T-helper 2 cell treated with Interferon-gamma antibody and Interleukin-4, amounts not matched to agents 5 μg/mL and 100 μg/mL, for 36 hours (primary cell): ENCODE measurements around the gene CRKL.

Experiments
- DNase-seq: peaks from one replicate; pipeline ENCODE4 v3.0.0; 2021; ENCODE audit warnings: low spot score
- H3K27ac Mint-ChIP-seq: one replicate; pipeline ENCODE4 v1.8.0; 2021; ENCODE audit warnings: mild to moderate bottlenecking, mixed read lengths
- H3K27me3 Mint-ChIP-seq: one replicate; pipeline ENCODE4 v1.8.0; 2021; ENCODE audit warnings: low read depth, mixed read lengths
- H3K36me3 Mint-ChIP-seq: one replicate; pipeline ENCODE4 v1.8.0; 2021; ENCODE audit warnings: low read depth, mixed read lengths
- H3K4me1 Mint-ChIP-seq: one replicate; pipeline ENCODE4 v1.8.0; 2021; ENCODE audit warnings: low read depth, mixed read lengths
- H3K4me3 Mint-ChIP-seq: one replicate; pipeline ENCODE4 v1.8.0; 2022; ENCODE audit warnings: mild to moderate bottlenecking, moderate library complexity, mixed read lengths
- H3K9me3 Mint-ChIP-seq: one replicate; pipeline ENCODE4 v1.8.0; 2021; ENCODE audit warnings: mixed read lengths

The CRKL gene

GRCh38 chr22:20990184-20991180 lies 73.3 kb downstream of the CRKL start:
- no peak overlapping the region for H3K4me3 Mint-ChIP-seq
- H3K27ac Mint-ChIP-seq, result no peak overlapping the region
- peaks cover 2% of the 10 kb centered on the region for H3K4me1 Mint-ChIP-seq
- no peak for DNase-seq
- H3K9me3 Mint-ChIP-seq, result no peaks in the 10 kb centered on the region
- H3K27me3 Mint-ChIP-seq, result no peaks in the 10 kb centered on the region
- H3K36me3 Mint-ChIP-seq, result peaks cover 16% of the 10 kb centered on the region

GRCh38 chr22:20991252-20992055 lies 74.2 kb downstream of the CRKL start:
- Mint-ChIP-seq H3K9me3 (no peaks in the 10 kb centered on the region), H3K27me3 (no peaks in the 10 kb centered on the region), H3K4me3 (no peak overlapping the region), H3K27ac (no peak overlapping the region), H3K4me1 (peaks cover 2% of the 10 kb centered on the region), H3K36me3 (peaks cover 15% of the 10 kb centered on the region)
- DNase-seq, result no peak

DNA sequence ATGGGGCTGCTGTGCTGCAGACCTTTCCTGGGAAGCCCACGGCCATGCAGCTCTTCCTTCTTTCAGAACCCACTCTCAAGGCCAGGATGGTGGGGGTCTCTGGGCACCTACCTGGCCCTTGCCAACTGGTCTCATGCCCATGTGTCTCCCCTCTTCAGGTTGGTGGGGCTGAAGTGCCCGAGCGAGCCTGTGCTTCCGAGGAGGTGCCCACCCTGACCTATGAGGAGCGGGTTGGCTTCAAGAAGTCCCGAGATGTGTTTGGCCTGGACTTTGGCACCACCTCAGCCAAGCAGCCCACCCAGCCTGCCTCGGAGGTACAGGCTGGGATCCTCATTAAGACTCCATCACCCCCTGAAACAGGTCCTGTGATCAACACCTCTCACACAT lies 74.8 kb downstream of the CRKL start:
- Mint-ChIP-seq H3K4me1 (peaks cover 2% of the 10 kb centered on the region), H3K9me3 (no peaks in the 10 kb centered on the region), H3K36me3 (peaks cover 12% of the 10 kb centered on the region), H3K27me3 (no peaks in the 10 kb centered on the region), H3K27ac (no peak overlapping the region), H3K4me3 (no peak overlapping the region)
- no peak for DNase-seq

DNA sequence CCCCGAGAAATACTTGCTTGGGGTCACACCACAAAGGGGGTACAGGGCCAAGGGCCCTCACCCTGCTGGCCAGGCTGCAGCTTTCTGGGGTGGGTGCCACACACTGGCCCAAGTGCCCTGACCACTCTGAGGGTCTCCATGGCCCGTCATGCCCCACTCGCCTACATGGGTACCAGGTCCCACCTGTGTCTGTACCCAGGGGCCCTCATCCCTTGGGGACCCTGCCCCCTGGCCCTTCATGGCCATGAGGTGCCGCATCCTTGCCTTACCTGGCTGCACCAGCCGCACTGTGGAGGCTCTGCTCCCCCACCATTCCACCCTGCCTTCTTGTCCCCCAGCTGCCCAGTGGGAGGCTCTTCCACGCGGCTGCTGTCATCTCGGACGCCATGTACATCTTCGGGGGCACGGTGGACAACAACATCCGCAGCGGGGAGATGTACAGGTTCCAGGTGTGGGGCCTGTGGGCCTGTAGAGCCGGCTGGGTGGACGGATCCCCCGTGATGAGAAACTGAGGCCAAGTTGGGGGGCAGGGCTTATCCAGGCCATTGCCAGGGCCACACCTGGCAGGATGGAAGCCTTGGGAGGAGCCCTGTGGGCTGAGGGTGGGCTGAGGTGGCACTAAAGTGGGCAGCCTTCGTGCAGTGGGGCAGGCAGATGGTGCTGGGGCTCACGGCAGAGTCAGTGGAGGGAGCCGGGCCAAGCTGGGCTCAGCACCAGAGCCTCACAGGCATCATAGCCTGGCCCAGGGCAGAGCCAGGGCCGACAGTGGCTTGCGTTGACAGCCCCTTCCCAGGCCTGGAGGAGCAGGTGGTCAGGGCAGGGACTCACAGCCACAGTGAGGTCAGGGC lies 75.5 kb downstream of the CRKL start:
- no peak for DNase-seq
- no peak overlapping the region for H3K4me3 Mint-ChIP-seq
- no peak overlapping the region for H3K27ac Mint-ChIP-seq
- H3K27me3 Mint-ChIP-seq, result no peaks in the 10 kb centered on the region
- H3K4me1 Mint-ChIP-seq, result peaks cover 2% of the 10 kb centered on the region
- peaks cover 10% of the 10 kb centered on the region for H3K36me3 Mint-ChIP-seq
- no peaks in the 10 kb centered on the region for H3K9me3 Mint-ChIP-seq

DNA sequence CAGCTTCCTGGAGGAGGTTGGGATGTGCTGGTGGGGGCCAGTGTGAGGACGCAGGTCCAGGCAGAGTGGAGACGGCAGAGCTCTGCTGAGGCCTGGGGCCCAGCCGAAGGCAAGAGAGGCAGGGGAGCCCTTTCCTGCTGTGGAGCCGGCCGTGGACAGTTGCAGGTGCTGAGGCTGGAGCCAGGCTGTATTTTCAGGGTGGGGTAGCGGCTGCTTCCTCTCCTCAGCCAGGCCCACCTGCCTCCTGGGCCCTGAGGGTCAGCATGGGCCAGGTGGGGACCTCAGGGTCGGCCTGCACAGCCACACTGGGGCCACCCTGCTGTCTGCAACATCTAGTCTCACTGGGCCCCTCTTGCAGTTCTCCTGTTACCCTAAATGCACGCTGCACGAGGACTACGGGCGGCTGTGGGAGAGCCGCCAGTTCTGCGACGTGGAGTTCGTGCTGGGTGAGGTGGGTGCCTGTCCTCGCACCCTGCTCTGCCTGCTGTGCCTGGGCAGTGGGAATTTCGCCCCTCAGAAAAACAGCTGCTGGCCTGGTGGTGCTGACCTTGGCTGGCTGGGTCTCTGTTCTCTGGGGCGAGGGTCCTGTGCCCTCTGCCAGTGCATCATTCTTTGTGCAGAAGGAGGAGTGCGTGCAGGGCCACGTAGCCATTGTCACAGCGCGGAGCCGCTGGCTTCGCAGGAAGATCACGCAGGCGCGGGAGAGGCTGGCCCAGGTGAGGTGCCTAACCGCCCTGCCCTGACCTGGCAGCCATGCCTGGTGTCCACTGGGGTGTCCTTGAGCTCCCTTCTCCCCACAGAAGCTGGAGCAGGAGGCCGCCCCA lies 76.3 kb downstream of the CRKL start:
- Mint-ChIP-seq H3K27ac (no peak overlapping the region), H3K36me3 (peaks cover 13% of the 10 kb centered on the region), H3K27me3 (no peaks in the 10 kb centered on the region), H3K4me3 (no peak overlapping the region), H3K9me3 (no peaks in the 10 kb centered on the region), H3K4me1 (peaks cover 2% of the 10 kb centered on the region)
- no peak for DNase-seq

GRCh38 chr22:20994128-20994901 lies 77.1 kb downstream of the CRKL start:
- H3K4me1 Mint-ChIP-seq, result peaks cover 2% of the 10 kb centered on the region
- H3K27me3 Mint-ChIP-seq, result no peaks in the 10 kb centered on the region
- no peak for DNase-seq
- no peak overlapping the region for H3K27ac Mint-ChIP-seq
- H3K9me3 Mint-ChIP-seq, result no peaks in the 10 kb centered on the region
- H3K36me3 Mint-ChIP-seq, result peaks cover 14% of the 10 kb centered on the region
- H3K4me3 Mint-ChIP-seq, result no peak overlapping the region

DNA sequence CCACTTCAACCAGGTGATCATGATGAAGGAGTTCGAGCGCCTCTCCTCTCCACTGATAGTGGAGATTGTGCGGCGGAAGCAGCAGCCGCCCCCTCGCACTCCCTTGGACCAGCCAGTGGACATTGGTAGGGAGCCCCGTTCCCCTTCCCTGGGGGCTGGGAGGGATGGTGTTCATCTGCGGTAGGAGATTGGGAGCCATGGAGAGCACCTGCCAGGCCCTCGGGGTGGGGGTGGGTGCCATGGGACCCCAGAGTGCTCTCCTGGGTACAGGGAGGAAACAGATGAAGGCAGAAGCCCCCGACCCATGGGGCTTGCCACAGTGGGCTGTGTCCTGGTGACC lies 77.7 kb downstream of the CRKL start:
- Mint-ChIP-seq H3K4me3 (no peak overlapping the region), H3K9me3 (no peaks in the 10 kb centered on the region), H3K4me1 (no peaks in the 10 kb centered on the region), H3K27ac (no peak overlapping the region), H3K36me3 (peaks cover 16% of the 10 kb centered on the region), H3K27me3 (no peaks in the 10 kb centered on the region)
- no peak for DNase-seq

GRCh38 chr22:20995329-20996030 lies 78.3 kb downstream of the CRKL start:
- Mint-ChIP-seq H3K27me3 (no peaks in the 10 kb centered on the region), H3K36me3 (peaks cover 14% of the 10 kb centered on the region), H3K9me3 (no peaks in the 10 kb centered on the region), H3K27ac (no peak overlapping the region), H3K4me1 (no peaks in the 10 kb centered on the region), H3K4me3 (no peak overlapping the region)
- DNase-seq, result no peak

- Mint-ChIP-seq H3K27ac (no peak overlapping the region), H3K4me1 (no peaks in the 10 kb centered on the region), H3K9me3 (no peaks in the 10 kb centered on the region), H3K36me3 (peaks cover 14% of the 10 kb centered on the region), H3K4me3 (no peak overlapping the region), H3K27me3 (no peaks in the 10 kb centered on the region)
- no peak for DNase-seq
Observed at GRCh38 chr22:20996031-20996410, 78.8 kb downstream of the CRKL start.

DNA sequence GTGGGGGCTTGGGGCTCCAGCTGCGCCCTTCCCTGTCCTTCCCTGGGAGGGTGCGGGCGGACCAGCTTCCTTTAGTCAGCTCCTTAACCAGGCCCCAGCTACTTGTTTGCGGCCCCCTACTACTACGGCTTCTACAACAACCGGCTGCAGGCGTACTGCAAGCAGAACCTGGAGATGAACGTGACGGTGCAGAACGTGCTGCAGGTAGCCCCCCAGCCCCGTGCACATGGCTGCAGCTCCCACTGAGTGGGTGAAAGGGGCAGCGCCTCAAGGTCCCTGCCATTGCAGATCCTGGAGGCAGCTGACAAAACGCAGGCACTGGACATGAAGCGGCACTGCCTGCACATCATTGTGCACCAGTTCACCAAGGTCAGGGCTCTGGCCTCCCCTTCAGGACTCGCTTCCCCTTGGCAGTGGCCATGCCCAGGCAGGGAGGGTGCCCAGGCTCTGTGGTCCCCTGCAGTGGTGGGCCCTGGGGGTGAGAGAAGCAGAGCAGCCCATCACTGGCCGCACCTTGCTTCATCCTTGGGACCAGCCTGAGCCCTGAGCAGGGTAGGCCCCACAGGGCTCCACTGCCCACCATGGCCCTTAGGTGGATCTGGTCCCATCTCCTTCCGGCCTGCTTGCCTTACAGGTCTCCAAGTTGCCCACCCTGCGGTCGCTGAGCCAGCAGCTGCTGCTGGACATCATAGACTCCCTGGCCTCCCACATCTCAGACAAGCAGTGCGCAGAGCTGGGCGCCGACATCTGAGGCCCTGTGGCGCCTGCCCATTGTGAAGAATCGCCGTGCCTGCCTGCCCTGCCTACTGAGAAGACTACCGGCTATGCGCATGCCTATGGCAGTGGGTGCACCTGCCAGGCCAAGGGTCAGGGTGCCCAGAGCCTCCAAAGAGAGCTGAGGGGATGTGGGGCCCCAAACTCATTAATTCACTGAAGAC lies 79.7 kb downstream of the CRKL start:
- Mint-ChIP-seq H3K27me3 (no peaks in the 10 kb centered on the region), H3K9me3 (no peaks in the 10 kb centered on the region), H3K36me3 (peaks cover 16% of the 10 kb centered on the region), H3K27ac (no peak overlapping the region), H3K4me3 (no peak overlapping the region), H3K4me1 (no peaks in the 10 kb centered on the region)
- DNase-seq, result no peak

DNA sequence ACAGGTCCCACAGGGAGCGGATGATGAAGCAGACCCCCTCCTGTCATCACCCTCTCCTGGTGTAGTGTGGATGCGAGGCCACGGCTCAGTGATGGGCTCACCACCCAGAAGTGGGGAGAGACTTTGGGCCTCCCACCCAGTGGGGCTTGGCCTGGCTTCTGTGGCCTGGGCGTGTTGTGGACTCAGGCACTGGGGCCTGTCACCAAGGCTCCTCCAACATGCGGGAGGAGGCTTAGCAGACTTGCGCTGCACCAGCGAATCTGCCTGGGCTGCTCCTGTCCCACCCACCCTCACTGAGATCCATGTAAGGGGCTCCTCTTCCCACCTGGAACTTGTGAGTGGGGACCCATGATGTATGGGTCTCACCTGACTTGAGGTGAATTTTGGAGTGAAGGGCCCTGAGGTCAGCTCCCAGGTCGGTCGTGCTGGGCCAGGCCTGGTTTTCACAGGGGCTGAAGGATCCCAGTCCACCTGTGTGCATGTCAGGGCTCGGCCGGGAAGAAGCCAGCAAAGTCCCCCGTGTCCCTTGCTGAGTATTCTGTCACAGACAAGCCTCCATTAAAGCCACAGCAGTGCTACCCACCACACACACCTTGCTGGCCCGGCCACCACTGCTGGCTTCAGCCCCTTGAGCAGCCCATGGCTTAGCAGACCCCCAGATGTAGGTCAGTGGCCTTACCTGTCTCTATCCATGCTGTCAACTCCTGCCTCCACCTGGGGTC lies 80.5 kb downstream of the CRKL start:
- no peak overlapping the region for H3K4me3 Mint-ChIP-seq
- no peak for DNase-seq
- H3K27ac Mint-ChIP-seq, result peak overlapping the region; percentile 45
- peaks cover 16% of the 10 kb centered on the region for H3K36me3 Mint-ChIP-seq
- H3K9me3 Mint-ChIP-seq, result no peaks in the 10 kb centered on the region
- no peaks in the 10 kb centered on the region for H3K27me3 Mint-ChIP-seq
- H3K4me1 Mint-ChIP-seq, result no peaks in the 10 kb centered on the region
